NOMO-1 (cell line): ENCODE data around the gene NT5C3A.

Source experiments
- DNase-seq, 2 experiments: peaks; one replicate each; lab custom pipeline; 2025; ENCODE audit not compliant: unreplicated experiment in 2 of 2; lab: John Stamatoyannopoulos, UW

Gene NT5C3A

DNA sequence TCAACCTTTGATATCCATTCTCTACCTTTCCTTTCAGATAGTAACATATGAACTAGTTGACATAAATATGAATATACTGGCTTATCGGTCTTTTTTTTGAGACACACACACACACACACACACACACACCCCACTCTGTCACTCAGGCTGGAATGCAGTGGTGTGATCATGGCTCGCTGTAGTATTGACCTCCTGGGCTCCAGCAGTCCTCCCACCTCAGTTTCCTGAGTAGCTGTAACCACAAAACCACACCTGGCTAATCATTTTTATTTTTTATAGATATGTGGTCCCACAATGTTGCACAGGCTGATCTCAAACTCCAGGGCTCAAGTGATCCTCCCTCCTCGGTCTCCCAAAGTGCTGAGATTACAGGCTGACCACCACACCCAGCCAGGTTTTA, 14.2 kb upstream of the NT5C3A start:
- DNase-seq = no peak

DNA sequence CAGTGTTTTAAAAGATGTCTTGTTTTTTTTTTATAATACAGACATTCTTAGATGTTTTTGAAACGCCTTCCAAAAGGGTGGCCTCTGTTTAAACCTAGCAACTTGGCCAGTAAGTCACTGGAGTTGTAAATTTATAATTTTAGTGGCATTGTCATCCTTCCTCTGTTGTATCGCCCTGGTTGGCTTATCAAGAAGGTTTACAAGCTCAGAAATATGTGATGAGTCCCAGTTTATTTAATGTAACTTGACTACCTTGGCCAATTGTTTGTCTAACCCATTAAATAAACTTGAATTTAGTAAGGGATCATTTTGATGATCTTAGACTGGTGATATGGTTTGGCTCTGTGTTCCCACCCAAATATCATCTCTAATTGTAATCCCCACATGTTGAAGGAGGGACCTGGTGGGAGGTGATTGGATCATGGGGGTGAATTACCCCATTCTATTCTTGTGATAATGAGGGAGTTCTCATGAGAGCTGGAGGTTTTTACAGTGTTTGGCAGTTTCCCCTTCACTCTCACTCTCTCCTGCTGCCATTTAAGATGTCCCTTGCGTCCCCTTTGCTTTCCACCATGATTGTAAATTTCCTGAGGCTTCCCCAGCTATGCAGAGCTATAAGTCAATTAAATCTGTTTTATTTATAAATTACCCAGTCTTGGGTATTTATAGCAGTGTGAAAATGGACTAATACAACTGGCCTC, 13.4 kb upstream of the NT5C3A start:
- no peak for DNase-seq

DNA sequence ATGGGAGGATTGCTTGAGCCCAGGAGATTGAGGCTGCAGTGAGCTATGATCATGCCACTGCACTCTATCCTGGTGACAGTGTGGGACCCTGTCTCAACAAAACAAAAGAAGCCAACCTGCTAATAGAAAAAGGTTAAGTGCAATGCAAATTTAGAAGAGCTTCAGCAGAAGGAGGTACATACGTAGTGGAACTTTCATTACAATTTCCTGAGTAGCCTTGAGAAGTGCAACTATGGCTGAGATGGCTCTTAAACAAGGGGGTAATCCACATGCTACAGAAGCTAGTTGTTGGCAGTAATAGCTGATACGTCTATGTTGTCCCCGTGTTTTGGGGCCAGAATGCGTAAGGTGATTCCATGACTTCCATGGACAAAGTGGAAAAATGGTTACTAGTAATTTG, 10.7 kb upstream of the NT5C3A start:
- DNase-seq = no peak

DNA sequence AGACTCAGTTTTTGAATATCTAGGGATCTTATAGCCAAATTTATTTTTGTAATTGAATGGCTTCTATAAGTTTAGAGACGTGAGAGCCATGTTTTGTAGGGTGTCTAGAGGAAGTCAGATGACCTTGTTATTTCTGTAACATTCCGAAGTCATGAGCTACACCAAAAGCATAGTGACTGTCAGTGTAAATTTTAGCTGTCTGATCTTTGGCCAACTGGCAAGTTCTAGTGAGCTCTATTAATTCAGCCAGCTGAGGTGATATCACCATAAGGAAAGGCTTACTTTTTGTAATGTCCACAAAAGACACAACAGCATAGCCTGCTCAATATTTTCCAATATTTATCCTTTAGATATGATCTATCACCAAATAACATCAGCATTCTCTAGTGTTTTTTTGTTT, 9.9 kb upstream of the NT5C3A start:
- DNase-seq = no peak

DNA sequence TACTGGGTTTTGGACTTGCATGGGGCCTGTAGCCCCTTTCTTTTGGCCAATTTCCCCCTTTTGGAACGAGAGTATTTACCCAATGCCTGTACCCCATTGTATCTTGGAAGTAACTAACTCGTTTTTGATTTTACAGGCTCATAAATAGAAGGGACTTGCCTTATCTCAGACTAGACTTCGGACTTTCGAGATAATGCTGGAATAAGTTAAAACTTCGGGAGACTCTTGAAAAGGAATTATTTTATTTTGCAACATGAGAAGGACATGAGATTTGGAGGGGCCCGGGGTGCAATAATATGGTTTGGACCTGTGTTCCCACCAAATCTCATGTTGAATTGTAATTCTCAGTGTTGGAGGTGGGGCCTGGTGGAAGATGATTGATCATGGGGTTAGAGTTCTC, 8.3 kb upstream of the NT5C3A start:
- DNase-seq = no peak

GRCh38 chr7:33070277-33070676, 7.7 kb upstream of the NT5C3A start:
- DNase-seq = no peak

DNA sequence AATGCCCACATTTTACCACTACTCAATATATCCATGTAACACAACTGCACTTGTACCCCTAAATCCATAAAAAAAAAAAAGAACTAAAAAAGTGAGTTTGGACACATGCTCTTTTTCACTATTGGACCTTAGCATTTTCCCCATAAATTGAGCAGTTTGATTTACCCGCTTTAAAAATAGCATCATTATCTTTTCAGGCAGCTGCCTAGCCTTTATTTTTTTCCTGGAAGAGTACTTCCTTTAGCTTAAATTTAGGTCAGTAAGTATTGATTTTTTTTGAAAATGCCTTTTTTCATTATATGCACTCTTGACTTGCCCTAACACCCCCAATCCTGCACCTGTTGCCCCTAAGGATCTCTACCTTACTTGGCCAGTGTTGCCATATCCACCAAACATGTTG, 5.3 kb upstream of the NT5C3A start:
- no peak for DNase-seq

- DNase-seq = no peak
Measured at GRCh38 chr7:33066771-33067170, 4.2 kb upstream of the NT5C3A start.

DNA sequence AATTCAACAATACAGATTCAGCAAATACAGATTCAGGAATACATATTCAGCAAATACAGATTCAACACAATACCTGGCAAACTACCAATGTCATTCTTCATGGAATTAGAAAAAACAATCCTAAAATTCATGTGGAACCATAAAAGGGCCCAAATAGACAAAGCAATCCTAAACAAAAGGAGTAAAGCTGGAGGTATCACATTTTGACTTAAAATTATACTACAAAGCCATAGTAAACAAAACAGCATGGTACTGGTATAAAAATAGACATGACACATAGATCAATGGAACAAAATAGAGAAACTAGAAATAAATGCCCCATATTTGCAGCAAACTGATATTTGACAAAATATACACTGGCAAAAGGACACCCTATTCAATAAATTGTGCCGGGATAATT, 3.4 kb upstream of the NT5C3A start:
- no peak for DNase-seq

DNA sequence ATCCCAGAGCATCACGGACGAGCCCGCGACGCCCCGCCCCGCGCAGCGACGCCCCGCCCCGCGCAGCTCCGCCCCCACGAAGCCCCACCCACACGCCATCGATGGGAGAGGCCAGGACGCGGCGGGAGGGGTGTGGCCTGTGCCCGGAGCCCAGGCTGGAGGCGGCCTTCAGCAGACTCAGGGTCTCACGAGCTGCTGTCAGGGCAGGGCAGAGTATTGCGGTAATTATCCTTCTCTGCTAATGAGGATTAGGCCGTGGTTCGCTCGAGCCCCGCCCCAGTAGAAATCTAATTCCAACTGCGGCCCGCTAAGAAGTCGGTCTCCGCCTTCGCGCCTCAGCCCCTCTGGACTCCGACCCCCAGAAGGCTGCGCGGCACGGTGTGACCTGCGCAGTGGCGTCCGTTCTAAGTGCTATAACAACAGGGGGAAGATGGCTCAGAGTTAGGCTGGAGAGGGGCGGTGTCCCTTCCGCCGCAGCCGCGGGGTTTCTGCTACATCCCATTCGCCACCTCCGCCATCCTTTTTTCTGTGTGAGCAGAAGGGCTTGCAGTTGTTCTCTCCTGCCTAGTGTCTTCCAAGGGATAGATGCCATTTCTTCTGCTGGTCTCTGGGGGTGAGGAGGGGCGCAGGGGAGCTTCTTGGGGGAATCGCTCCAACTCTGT, 337 bp upstream of the NT5C3A start:
- DNase-seq = peak; percentile 94 to 98

- DNase-seq = peak in 1 of 2 experiments; percentile 21
Measured at GRCh38 chr7:33061282-33061937, 1.2 kb downstream of the NT5C3A start.

GRCh38 chr7:33059635-33060034, 2.9 kb downstream of the NT5C3A start:
- DNase-seq = no peak

GRCh38 chr7:33055158-33055557, 7.4 kb downstream of the NT5C3A start:
- DNase-seq = no peak

DNA sequence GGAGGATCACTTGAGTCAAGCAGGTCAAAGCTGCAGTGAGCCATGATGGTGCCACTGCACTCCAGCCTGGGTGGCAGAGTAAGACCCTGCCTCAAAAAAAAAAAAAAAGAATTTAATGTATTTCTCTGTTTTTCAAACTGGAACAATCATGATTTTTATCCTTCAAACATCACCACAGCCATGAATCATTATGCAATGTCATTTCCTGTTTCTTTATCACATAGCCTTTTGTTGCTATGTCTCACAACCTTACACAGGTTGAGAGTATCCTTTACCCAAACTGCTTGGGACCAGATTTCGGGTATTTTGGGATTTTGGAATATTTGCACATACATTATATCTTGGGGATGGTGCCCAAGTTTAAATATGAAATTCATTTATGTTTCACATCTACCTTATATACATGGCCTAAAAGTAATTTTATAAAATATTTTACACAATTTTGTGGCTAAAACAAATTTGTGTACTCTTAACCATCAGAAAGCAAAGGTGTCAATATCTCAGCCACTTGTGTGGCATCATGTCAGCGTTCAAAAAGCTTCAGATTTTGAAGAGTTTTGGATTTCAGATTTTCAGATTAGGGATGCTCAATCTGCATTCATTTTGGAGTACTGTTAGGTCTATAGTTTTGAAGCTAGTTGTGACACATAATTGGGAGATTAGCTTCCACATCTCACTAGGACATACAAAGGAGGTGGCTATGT, 8.2 kb downstream of the NT5C3A start:
- DNase-seq = peak in 1 of 2 experiments; percentile 55

DNA sequence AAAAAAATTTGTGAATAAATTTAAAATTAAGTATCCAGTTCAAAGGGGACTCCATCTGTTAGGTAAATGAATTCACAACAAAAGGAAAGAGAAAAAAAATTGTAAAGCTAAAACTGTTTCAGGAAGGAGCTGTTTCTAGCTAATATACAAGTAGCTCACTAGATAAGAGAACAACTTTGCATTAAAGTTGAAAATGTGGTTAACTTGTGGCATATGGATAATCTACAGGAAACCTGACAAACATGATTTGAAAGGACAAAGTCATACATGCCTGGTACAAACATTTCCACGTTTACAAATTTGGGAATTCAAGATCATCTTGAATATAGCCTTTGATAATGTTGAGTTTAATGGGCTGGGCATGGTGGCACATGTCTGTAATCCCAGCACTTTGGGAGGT, 8.9 kb downstream of the NT5C3A start:
- no peak for DNase-seq

DNA sequence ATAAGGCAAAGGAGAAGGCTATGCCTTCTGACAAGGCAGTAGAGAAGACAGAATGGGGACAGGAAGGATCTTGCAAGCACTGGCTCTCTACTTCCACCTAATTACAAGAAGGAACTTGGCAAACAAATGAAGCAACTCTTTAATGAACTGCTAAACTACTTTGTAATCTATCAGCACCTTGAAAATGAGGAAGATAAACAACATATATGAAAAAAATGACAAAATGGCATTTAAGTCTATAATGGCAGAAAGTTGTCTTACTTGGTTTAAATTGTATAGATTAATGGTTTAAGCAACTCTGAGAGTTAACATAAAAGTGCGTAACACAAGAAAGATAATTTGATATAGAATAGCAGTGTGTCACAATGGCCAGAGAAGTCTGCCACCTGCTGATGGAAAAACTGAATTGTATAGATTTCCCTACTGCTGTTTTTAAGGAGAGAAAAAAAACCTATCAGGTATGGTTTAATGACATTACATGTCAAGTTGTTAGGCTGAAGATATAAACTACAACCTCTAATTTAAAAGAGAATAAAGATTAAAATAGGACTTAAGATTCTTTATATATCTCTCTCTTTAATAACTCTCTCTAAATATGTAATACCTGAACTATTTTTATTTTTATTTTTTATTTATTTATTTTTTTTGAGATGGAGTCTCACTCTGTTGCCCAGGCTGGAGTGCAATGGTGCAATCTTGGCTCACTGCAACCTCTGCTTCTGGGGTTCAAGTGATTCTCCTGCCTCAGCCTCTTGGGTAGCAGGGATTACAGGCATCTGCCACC, 11.8 kb downstream of the NT5C3A start:
- DNase-seq = peak; percentile 76 to 93

- DNase-seq = no peak
Measured at GRCh38 chr7:33048704-33049103, 13.9 kb downstream of the NT5C3A start.

DNA sequence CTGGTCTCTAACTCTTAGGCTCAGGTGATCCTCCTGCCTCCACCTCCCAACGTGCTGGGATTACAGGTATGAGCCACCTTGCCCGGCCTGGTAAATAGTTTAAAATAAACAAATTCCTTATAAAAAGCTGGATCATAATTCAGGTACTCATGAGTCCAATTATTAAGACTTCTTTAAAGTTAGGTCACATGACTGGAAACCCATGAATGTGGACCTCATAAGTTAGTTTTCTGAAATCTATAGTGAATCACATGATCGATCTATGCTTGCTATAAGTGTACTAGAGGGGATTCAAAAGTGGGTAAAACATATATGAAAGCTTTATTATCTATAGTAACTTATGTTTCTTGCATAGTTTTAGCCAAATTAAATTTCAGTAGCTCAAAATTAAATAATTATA, 14.3 kb downstream of the NT5C3A start:
- DNase-seq = no peak

GRCh38 chr7:33044986-33045385, 17.6 kb downstream of the NT5C3A start:
- no peak for DNase-seq

DNA sequence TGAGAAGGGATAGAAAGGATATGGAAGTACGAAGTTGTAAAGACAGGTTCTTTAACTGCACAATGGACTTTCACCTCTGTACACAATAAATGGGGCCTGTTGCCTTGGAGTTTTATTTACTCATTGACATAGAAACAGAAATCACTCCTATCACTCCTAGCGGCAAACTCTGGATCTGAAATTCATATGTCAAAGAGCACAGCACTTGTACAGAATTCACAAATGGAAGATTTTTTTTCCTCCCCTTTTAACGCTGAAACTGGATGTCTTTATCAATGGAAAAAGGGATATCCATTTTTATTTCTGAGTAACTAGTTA, 18.2 kb downstream of the NT5C3A start:
- no peak for DNase-seq
